Mesenchymal stem cell (in vitro differentiated cells and primary cell): ENCODE measurements around the gene PPDPF.

Experiments
- DNase-seq: peaks from one replicate; pipeline ENCODE4 v3.0.0-alpha.2; 2013
- H2AFZ ChIP-seq: one replicate; pipeline ENCODE4 v1.6.1; 2013; ENCODE audit warnings: low read depth, mild to moderate bottlenecking, control low read depth, inconsistent platforms, low read length, moderate library complexity
- H2AK5ac ChIP-seq: 2 replicates; pipeline ENCODE4 v1.6.1; 2013; ENCODE audit warnings: low read length, moderate library complexity, mild to moderate bottlenecking, inconsistent platforms; ENCODE audit not compliant: severe bottlenecking
- H2BK120ac ChIP-seq: one replicate; pipeline ENCODE4 v1.6.1; 2013; ENCODE audit warnings: low read depth, mild to moderate bottlenecking, inconsistent platforms, low read length, moderate library complexity
- H2BK12ac ChIP-seq, 2 experiments: one replicate each; pipeline ENCODE4 v1.6.1; 2013; ENCODE audit warnings: inconsistent platforms in 2 of 2, low read length in 2 of 2, mild to moderate bottlenecking in 2 of 2, moderate library complexity in 2 of 2, control low read depth in 1 of 2
- H2BK15ac ChIP-seq: one replicate; pipeline ENCODE4 v1.6.1; 2013; ENCODE audit warnings: mild to moderate bottlenecking, low read depth, inconsistent platforms; ENCODE audit not compliant: poor library complexity, severe bottlenecking
- H2BK5ac ChIP-seq: 2 replicates; pipeline ENCODE4 v1.6.1; 2013; ENCODE audit warnings: low read depth, mild to moderate bottlenecking, low read length, control low read depth, inconsistent platforms; ENCODE audit not compliant: poor library complexity, severe bottlenecking
- H3K14ac ChIP-seq, 2 experiments: one replicate each; pipeline ENCODE4 v1.6.1; 2013; ENCODE audit warnings: inconsistent platforms in 2 of 2, low read length in 2 of 2, control low read depth in 1 of 2, mild to moderate bottlenecking in 1 of 2, moderate library complexity in 1 of 2
- H3K18ac ChIP-seq, 2 experiments: one replicate each; pipeline ENCODE4 v1.6.1; 2013; ENCODE audit warnings: inconsistent platforms in 2 of 2, low read length in 2 of 2, control low read depth in 1 of 2, low read depth in 1 of 2, mild to moderate bottlenecking in 1 of 2
- H3K23ac ChIP-seq, 2 experiments: one replicate each; pipeline ENCODE4 v1.6.1; 2013; ENCODE audit warnings: inconsistent platforms in 2 of 2, low read length in 2 of 2, mild to moderate bottlenecking in 2 of 2, moderate library complexity in 2 of 2, control low read depth in 1 of 2
- H3K27ac ChIP-seq: 2 replicates; pipeline ENCODE4 v1.5.1; 2013; ENCODE audit warnings: mild to moderate bottlenecking, moderate library complexity, low read length, control low read depth, inconsistent platforms; ENCODE audit not compliant: poor library complexity, severe bottlenecking
- H3K27me3 ChIP-seq, 2 experiments: 2 replicates each; pipeline versions ENCODE4 v1.6.1 to v1.7.0; 2013; ENCODE audit warnings: low read length in 2 of 2, mild to moderate bottlenecking in 2 of 2, moderate library complexity in 2 of 2, control low read depth in 1 of 2, inconsistent platforms in 1 of 2; ENCODE audit not compliant: control insufficient read depth in 1 of 2, insufficient read depth in 1 of 2
- H3K36me3 ChIP-seq, 2 experiments: 2 replicates each; pipeline versions ENCODE4 v1.6.1 to v1.7.0; 2013; ENCODE audit warnings: low read length in 2 of 2, control low read depth in 1 of 2, inconsistent platforms in 1 of 2, low read depth in 1 of 2, mild to moderate bottlenecking in 1 of 2; ENCODE audit not compliant: insufficient read depth in 2 of 2, control insufficient read depth in 1 of 2
- H3K4ac ChIP-seq, 2 experiments: one replicate each; pipeline ENCODE4 v1.6.1; 2013; ENCODE audit warnings: inconsistent platforms in 2 of 2, low read length in 2 of 2, mild to moderate bottlenecking in 2 of 2, moderate library complexity in 2 of 2, control low read depth in 1 of 2, low read depth in 1 of 2
- H3K4me1 ChIP-seq: 2 replicates; pipeline ENCODE4 v1.6.1; 2013; ENCODE audit warnings: low read depth, low read length, control low read depth; ENCODE audit not compliant: control insufficient read depth, insufficient read depth
- H3K4me2 ChIP-seq: 2 replicates; pipeline ENCODE4 v1.6.1; 2013; ENCODE audit warnings: low read length, mild to moderate bottlenecking, inconsistent platforms; ENCODE audit not compliant: poor library complexity, severe bottlenecking
- H3K4me3 ChIP-seq, 2 experiments: 2 replicates each; pipeline versions ENCODE4 v1.5.1 to v1.7.0; 2013; ENCODE audit warnings: low read length in 2 of 2, mild to moderate bottlenecking in 2 of 2, control low read depth in 1 of 2, low read depth in 1 of 2; ENCODE audit not compliant: insufficient read depth in 1 of 2
- H3K79me1 ChIP-seq: replicated peaks from 2 replicates; pipeline ENCODE4 v1.6.1; 2013; ENCODE audit warnings: mild to moderate bottlenecking, control low read depth, low read length, inconsistent platforms; ENCODE audit not compliant: poor library complexity, severe bottlenecking
- H3K9ac ChIP-seq: 2 replicates; pipeline ENCODE4 v1.7.0; 2013; ENCODE audit warnings: mild to moderate bottlenecking, low read length, moderate library complexity
- H3K9me3 ChIP-seq: 2 replicates; pipeline ENCODE4 v1.7.0; 2013; ENCODE audit warnings: mild to moderate bottlenecking, low read length; ENCODE audit not compliant: control insufficient read depth
- H4K8ac ChIP-seq: one replicate; pipeline ENCODE4 v1.6.1; 2013; ENCODE audit warnings: inconsistent platforms, mild to moderate bottlenecking, low read length, moderate library complexity
- H4K91ac ChIP-seq: one replicate; pipeline ENCODE4 v1.6.1; 2013; ENCODE audit warnings: mild to moderate bottlenecking, low read length, inconsistent platforms
- WGBS: methylation state at CpG from one replicate; pipeline ENCODE4 v1.1.7; 2013; ENCODE audit warnings: mixed read lengths; 5-methylcytosine and 5-hydroxymethylcytosine counted together

PPDPF gene

DNA sequence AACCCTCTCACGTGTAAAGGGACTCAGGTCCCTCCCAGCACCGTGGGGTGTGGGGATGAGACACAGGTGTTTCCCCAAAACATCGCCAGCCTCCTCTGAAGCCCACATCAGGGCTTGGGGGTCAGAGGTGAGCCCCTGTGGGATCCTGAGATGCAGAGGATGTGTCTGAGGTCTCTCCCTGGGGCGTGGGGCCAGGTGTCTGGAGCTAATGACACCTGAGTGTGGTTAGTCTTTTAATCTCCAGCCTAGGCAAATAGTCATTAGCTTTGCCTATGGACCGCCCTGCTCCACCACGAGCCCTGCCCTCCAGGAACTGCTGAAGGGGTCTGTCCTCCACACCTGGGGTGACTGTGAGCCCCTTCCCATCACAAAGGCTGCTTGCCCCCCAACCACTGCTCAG lies 25.2 kb downstream of the PPDPF start:
- no peak overlapping the region for H3K14ac ChIP-seq
- no peak for DNase-seq
- H2BK15ac ChIP-seq: no peak overlapping the region
- no peak overlapping the region for H3K4me2 ChIP-seq
- no peak overlapping the region for H3K4me3 ChIP-seq
- no peak overlapping the region for H2BK120ac ChIP-seq
- H4K91ac ChIP-seq: no peak overlapping the region
- no peaks in the 10 kb centered on the region for H3K79me1 ChIP-seq
- H3K27me3 ChIP-seq: peaks cover 11 to 83% of the 10 kb centered on the region in 2 experiments
- no peaks in the 10 kb centered on the region for H3K9me3 ChIP-seq
- H3K36me3 ChIP-seq: no peaks in the 10 kb centered on the region
- H3K4ac ChIP-seq: no peak overlapping the region
- H3K4me1 ChIP-seq: peaks cover 16% of the 10 kb centered on the region
- no peak overlapping the region for H2AFZ ChIP-seq
- H3K18ac ChIP-seq: no peak overlapping the region
- H2AK5ac ChIP-seq: no peak overlapping the region
- H3K9ac ChIP-seq: no peak overlapping the region
- H2BK5ac ChIP-seq: no peak overlapping the region
- no peak overlapping the region for H3K23ac ChIP-seq
- WGBS: 64% methylated on average over 6 of the region's 6 CpGs
- no peak overlapping the region for H4K8ac ChIP-seq
- no peak overlapping the region for H2BK12ac ChIP-seq
- no peak overlapping the region for H3K27ac ChIP-seq

DNA sequence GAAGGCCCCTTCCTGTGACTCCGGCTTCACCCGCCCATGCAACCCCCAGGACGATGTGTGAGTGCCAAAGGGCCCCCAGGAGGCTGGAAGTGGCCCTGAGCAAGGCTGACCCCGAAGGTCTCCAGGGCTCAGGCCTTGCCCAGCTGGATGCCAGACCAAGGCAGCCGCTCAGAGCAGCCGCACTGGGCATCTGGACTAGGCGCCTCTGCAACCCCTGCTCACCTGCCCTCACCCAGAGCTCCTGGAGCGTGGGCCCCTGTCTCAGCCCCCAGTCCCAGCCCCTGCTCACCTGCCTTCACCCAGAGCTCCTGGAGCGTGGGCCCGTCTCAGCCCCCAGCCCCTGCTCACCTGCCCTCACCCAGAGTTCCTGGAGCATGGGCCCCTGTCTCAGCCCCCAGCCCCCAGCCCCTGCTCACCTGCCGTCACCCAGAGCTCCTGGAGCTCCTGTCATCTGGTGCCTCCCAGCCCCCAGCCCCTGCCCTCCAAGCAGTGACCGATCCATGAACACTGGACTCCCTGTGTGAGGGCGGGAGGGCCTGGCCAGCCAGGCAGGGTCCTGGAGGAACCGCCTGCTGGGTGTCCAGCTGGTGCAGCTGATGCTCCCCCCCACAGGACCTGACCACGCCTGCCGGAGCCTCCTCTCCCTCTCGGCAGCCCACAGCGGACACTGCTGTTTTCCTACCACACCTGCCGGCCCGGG lies 25.8 kb downstream of the PPDPF start:
- no peak overlapping the region for H2AK5ac ChIP-seq
- H3K23ac ChIP-seq: no peak overlapping the region
- no peak for DNase-seq
- H3K79me1 ChIP-seq: no peaks in the 10 kb centered on the region
- no peaks in the 10 kb centered on the region for H3K9me3 ChIP-seq
- H2BK5ac ChIP-seq: no peak overlapping the region
- H3K4ac ChIP-seq: no peak overlapping the region
- H4K8ac ChIP-seq: no peak overlapping the region
- no peak overlapping the region for H3K27ac ChIP-seq
- H3K36me3 ChIP-seq: no peaks in the 10 kb centered on the region
- no peak overlapping the region for H3K14ac ChIP-seq
- no peak overlapping the region for H2AFZ ChIP-seq
- peaks cover 15% of the 10 kb centered on the region for H3K4me1 ChIP-seq
- no peak overlapping the region for H3K9ac ChIP-seq
- no peak overlapping the region for H4K91ac ChIP-seq
- no peak overlapping the region for H2BK15ac ChIP-seq
- WGBS: 81% methylated on average over 19 of the region's 20 CpGs
- peaks cover 11 to 82% of the 10 kb centered on the region in 2 experiments for H3K27me3 ChIP-seq
- no peak overlapping the region for H3K4me2 ChIP-seq
- H3K4me3 ChIP-seq: no peak overlapping the region
- no peak overlapping the region for H3K18ac ChIP-seq
- no peak overlapping the region for H2BK12ac ChIP-seq
- no peak overlapping the region for H2BK120ac ChIP-seq

DNA sequence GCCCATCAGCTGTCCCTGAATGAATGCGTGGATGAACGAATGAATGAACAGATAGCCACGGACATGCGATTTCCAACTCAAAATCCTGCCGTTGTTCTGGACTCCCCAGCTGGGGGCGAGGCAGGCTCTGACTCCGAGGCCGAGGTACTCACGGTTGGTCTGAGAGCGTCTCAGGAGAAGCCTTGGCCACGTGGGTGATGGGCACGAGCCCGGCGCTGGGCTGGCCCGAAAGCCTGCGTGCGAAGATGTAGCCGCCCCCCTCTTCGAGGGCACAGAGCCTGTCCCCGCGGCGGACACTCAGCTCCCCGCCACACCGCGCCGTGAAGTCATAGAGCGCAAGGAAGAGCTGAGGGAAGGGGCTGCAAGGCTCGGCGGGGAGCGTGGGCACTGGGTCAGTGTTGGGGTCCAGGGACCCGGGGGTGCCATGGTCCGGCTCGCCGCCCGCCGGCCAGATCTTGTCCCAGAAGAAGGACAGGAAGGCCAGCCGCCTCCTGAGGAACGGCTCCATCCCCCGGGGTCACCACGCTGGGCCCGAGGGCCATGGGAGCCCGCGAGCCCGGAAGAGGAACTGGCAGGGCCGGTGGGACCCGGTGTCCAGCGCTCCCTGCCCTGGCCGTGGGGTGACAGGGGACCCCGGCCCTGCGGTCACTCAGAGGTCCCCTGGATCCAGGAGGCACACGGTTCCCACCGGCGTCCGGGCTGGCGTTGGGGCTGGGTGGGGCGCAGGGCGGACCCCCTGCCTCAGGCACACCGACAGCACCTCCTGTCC lies 26.6 kb downstream of the PPDPF start:
- H3K4me3 ChIP-seq: no peak overlapping the region
- H3K4me2 ChIP-seq: no peak overlapping the region
- no peak overlapping the region for H2AFZ ChIP-seq
- no peak overlapping the region for H2BK120ac ChIP-seq
- H3K9me3 ChIP-seq: no peaks in the 10 kb centered on the region
- no peaks in the 10 kb centered on the region for H3K36me3 ChIP-seq
- H2BK5ac ChIP-seq: no peak overlapping the region
- peaks cover 15% of the 10 kb centered on the region for H3K4me1 ChIP-seq
- no peak overlapping the region for H2BK12ac ChIP-seq
- no peak overlapping the region for H2BK15ac ChIP-seq
- DNase-seq: no peak
- no peak overlapping the region for H3K4ac ChIP-seq
- no peak overlapping the region for H3K9ac ChIP-seq
- H3K27me3 ChIP-seq: peaks cover 11 to 81% of the 10 kb centered on the region in 2 experiments
- no peaks in the 10 kb centered on the region for H3K79me1 ChIP-seq
- no peak overlapping the region for H2AK5ac ChIP-seq
- H3K18ac ChIP-seq: no peak overlapping the region
- H4K8ac ChIP-seq: no peak overlapping the region
- H4K91ac ChIP-seq: no peak overlapping the region
- H3K27ac ChIP-seq: no peak overlapping the region
- no peak overlapping the region for H3K23ac ChIP-seq
- no peak overlapping the region for H3K14ac ChIP-seq
- 72% methylated on average over 58 of the region's 58 CpGs for WGBS

DNA sequence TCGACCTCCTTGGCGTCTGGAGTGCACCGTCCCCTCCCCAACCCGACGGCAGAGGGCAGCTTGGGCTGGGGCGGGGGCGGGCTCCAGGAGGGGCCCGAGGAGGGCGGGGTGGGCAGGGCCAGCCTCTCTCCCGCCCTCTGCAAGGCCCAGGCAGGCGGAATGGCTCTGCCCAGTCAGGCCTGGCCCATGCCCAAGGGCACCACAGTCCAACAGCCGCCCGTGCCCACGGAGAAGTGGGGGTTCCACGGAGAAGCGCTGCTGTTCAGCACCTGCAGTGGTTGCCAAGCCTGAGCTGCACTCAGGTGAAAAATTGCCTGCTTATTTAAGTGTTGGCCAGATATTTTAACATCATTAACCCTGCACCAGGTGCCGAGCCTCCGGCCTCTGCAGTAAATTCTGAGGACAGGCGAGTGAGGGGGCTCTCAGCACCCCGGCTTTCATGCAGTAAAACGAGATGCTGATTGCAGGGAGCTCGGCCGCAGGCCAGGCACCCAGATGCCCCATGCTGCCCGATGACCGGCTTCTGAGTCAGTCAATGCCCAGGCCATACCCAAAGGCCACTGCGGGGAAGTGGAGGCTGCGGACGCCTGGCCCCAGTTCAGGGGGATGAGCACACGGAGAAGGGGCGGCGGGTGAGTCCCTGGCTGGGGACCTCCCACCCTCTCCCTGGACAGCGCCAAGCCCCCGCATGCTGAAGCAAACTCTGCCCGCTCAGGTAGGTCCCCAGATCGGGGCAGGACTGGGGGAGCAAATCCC lies 27.3 kb downstream of the PPDPF start, which contains the start of gene SRMS:
SRMS (minus strand) TSS at position 25 of the 756 bp plus-strand sequence. CDS start 286 bp downstream, outside the sequence.
- Histone ChIP-seq H3K9me3 (no peaks in the 10 kb centered on the region), H3K14ac (no peak within 1 kb of the TSS), H2BK5ac (no peak within 1 kb of the TSS), H3K4me3 (no peak within 1 kb of the TSS), H3K79me1 (no peaks in the 10 kb centered on the region), H3K36me3 (no peaks in the 10 kb centered on the region), H2AFZ (no peak within 1 kb of the TSS), H2BK15ac (no peak within 1 kb of the TSS), H3K18ac (no peak within 1 kb of the TSS), H3K4me1 (peaks cover 17% of the 10 kb centered on the region), H2BK120ac (no peak within 1 kb of the TSS), H2AK5ac (no peak within 1 kb of the TSS), H3K4ac (no peak within 1 kb of the TSS), H3K9ac (no peak within 1 kb of the TSS), H3K23ac (no peak within 1 kb of the TSS), H3K27ac (no peak within 1 kb of the TSS), H2BK12ac (no peak within 1 kb of the TSS), H4K91ac (no peak within 1 kb of the TSS), H3K4me2 (no peak within 1 kb of the TSS), H3K27me3 (peaks cover 11 to 76% of the 10 kb centered on the region in 2 experiments), H4K8ac (no peak within 1 kb of the TSS)
- WGBS: 60% methylated on average over 31 of the region's 35 CpGs
- DNase-seq: no peak
